SK-N-SH (cell line): Measurements from ENCODE around the gene CCDC40. TPM values are rescaled to one million over a fixed set of nuclear protein-coding genes. Genes with fewer than 3 reads are reported as not detected.

Source experiments
- CTCF ChIA-PET: fragments of 300-600, 350-600 bp; formaldehyde crosslinking; extraction: SDS; loops from one replicate; lab custom pipeline; 2021; lab: Yijun Ruan, JAX
- POLR2A ChIA-PET: fragments of 350-600 bp; sonication (Branson Sonifier 250); formaldehyde crosslinking; extraction: SDS; loops from one replicate; lab custom pipeline; 2020; ENCODE audit warnings: antibody characterized with exemption, inconsistent platforms; lab: Yijun Ruan, JAX
- DNase-seq: peaks from one replicate; pipeline ENCODE4 v3.0.0; 2012
- H2AFZ ChIP-seq: fragments of 200-600 bp; sonication (generic); 2 replicates; pipeline ENCODE4 v1.8.1; 2016; ENCODE audit warnings: antibody characterized with exemption, mild to moderate bottlenecking, low read depth
- H3F3A ChIP-seq: fragments of 200-600 bp; sonication (generic); replicated peaks from 2 replicates; pipeline ENCODE3; 2016; ENCODE audit warnings: antibody characterized with exemption, mild to moderate bottlenecking; ENCODE audit not compliant: insufficient read depth
- H3K27ac ChIP-seq, 2 experiments: fragments of 200-500 bp in 1 of 2; fragments of 200-600 bp in 1 of 2; sonication (Bioruptor generic) in 1 of 2; sonication (generic), shearing (Covaris generic) in 1 of 2; 2 replicates each; pipeline versions ENCODE4 v1.5.1 to v1.6.1; 2014 to 2016; ENCODE audit warnings: low read depth in 2 of 2, inconsistent platforms in 1 of 2, low read length in 1 of 2, mild to moderate bottlenecking in 1 of 2, mixed read lengths in 1 of 2
- H3K27me3 ChIP-seq: fragments of 200-600 bp; sonication (generic), shearing (Covaris generic); 2 replicates; pipeline ENCODE4 v1.6.1; 2016; ENCODE audit warnings: mixed run types; ENCODE audit not compliant: insufficient read depth
- H3K36me3 ChIP-seq, 2 experiments: fragments of 200-500 bp in 1 of 2; fragments of 200-600 bp in 1 of 2; sonication (Bioruptor generic) in 1 of 2; sonication (generic) in 1 of 2; replicated peaks in 1 of 2; 2 replicates each; pipeline versions ENCODE3 to v1.5.1; 2014 to 2016; ENCODE audit warnings: low read length in 1 of 2, mild to moderate bottlenecking in 1 of 2; ENCODE audit not compliant: insufficient read depth in 2 of 2, control insufficient read depth in 1 of 2
- H3K4me1 ChIP-seq, 2 experiments: fragments of 200-500 bp in 1 of 2; fragments of 200-600 bp in 1 of 2; sonication (Bioruptor generic) in 1 of 2; sonication (generic), shearing (Covaris generic) in 1 of 2; 2 replicates each; pipeline versions ENCODE4 v1.5.1 to v1.6.1; 2014 to 2016; ENCODE audit warnings: low read depth in 1 of 2, low read length in 1 of 2, mixed run types in 1 of 2; ENCODE audit not compliant: insufficient read depth in 2 of 2, control insufficient read depth in 1 of 2
- H3K4me2 ChIP-seq: fragments of 200-600 bp; sonication (generic), shearing (Covaris generic); 2 replicates; pipeline ENCODE4 v1.6.1; 2017; ENCODE audit warnings: mixed run types
- H3K4me3 ChIP-seq, 2 experiments: fragments of 200-500 bp in 1 of 2; fragments of 200-600 bp in 1 of 2; sonication (Bioruptor generic) in 1 of 2; sonication (generic), shearing (Covaris generic) in 1 of 2; 2 replicates each; pipeline versions ENCODE4 v1.5.1 to v1.8.1; 2014 to 2016; ENCODE audit warnings: low read depth in 2 of 2, inconsistent platforms in 1 of 2, low read length in 1 of 2, mild to moderate bottlenecking in 1 of 2, mixed read lengths in 1 of 2, moderate library complexity in 1 of 2
- H3K79me2 ChIP-seq: fragments of 200-600 bp; sonication (generic); 2 replicates; pipeline ENCODE4 v1.8.1; 2017; ENCODE audit warnings: mild to moderate bottlenecking; ENCODE audit not compliant: insufficient read depth
- H3K9ac ChIP-seq: fragments of 200-600 bp; sonication (generic); 2 replicates; pipeline ENCODE4 v1.6.1; 2017; ENCODE audit warnings: mixed run types
- H3K9me2 ChIP-seq: fragments of 200-600 bp; sonication (generic); 2 replicates; pipeline ENCODE4 v1.6.1; 2017; ENCODE audit warnings: mixed run types
- H3K9me3 ChIP-seq: fragments of 200-600 bp; sonication (generic); 2 replicates; pipeline ENCODE4 v1.6.1; 2017; ENCODE audit warnings: mixed run types, mild to moderate bottlenecking, moderate library complexity
- H4K20me1 ChIP-seq: fragments of 200-600 bp; sonication (generic); 2 replicates; pipeline ENCODE4 v1.6.1; 2017; ENCODE audit warnings: mild to moderate bottlenecking, mixed run types; ENCODE audit not compliant: insufficient read depth
- CHD2 ChIP-seq: fragments of 150-350 bp; IDR thresholded peaks from 2 replicates; pipeline ENCODE4 v1.6.1; 2018; ENCODE audit warnings: low read length; ENCODE audit not compliant: partially characterized antibody
- EP300 ChIP-seq, 2 experiments: IDR thresholded peaks; 2 replicates each; pipeline versions ENCODE4 v1.4.0 to v1.6.1; 2012; ENCODE audit warnings: borderline replicate concordance in 1 of 2, low read depth in 1 of 2, low read length in 1 of 2
- FOSL2 ChIP-seq: IDR thresholded peaks from 2 replicates; pipeline ENCODE4 v1.4.0; 2012; ENCODE audit warnings: low read depth, mild to moderate bottlenecking, moderate library complexity, borderline replicate concordance
- FOXM1 ChIP-seq: IDR thresholded peaks from 2 replicates; pipeline ENCODE4 v1.4.0; 2012; ENCODE audit warnings: low read depth, mild to moderate bottlenecking
- GABPA ChIP-seq: IDR thresholded peaks from 2 replicates; pipeline ENCODE4 v1.4.0; 2012; ENCODE audit warnings: low read depth, mild to moderate bottlenecking
- GATA2 ChIP-seq: sonication (generic); formaldehyde crosslinking; IDR thresholded peaks from 2 replicates; pipeline ENCODE4 v1.5.0; 2020; ENCODE audit warnings: mild to moderate bottlenecking, missing genetic modification reagents
- NRF1 ChIP-seq: IDR thresholded peaks from 2 replicates; pipeline ENCODE4 v1.6.1; 2012; ENCODE audit warnings: low read depth, mild to moderate bottlenecking, low read length
- POLR2AphosphoS5 ChIP-seq: IDR thresholded peaks from 2 replicates; pipeline ENCODE4 v1.6.1; 2012; ENCODE audit warnings: low read depth, low read length
- RAD21 ChIP-seq: IDR thresholded peaks from 2 replicates; pipeline ENCODE4 v1.6.1; 2012; ENCODE audit warnings: mild to moderate bottlenecking, low read length
- RCOR1 ChIP-seq: fragments of 150-350 bp; IDR thresholded peaks from 2 replicates; pipeline ENCODE4 v1.6.1; 2017; ENCODE audit warnings: antibody characterized with exemption, low read length
- RFX5 ChIP-seq: IDR thresholded peaks from 2 replicates; pipeline ENCODE4 v1.6.1; 2012; ENCODE audit warnings: mild to moderate bottlenecking, improper control_type of control experiment, low read length
- RXRA ChIP-seq: IDR thresholded peaks from 2 replicates; pipeline ENCODE4 v1.4.0; 2012; ENCODE audit warnings: low read depth, mild to moderate bottlenecking, borderline replicate concordance
- SMC3 ChIP-seq: IDR thresholded peaks from 2 replicates; pipeline ENCODE4 v1.6.1; 2012; ENCODE audit warnings: low read depth, low read length, improper control_type of control experiment
- TCF12 ChIP-seq: IDR thresholded peaks from 2 replicates; pipeline ENCODE4 v1.4.0; 2012
- TEAD4 ChIP-seq: IDR thresholded peaks from 2 replicates; pipeline ENCODE4 v1.4.0; 2012; ENCODE audit warnings: mild to moderate bottlenecking, borderline replicate concordance; ENCODE audit not compliant: insufficient read depth
- YY1 ChIP-seq: IDR thresholded peaks from 2 replicates; pipeline ENCODE4 v1.4.0; 2012; ENCODE audit warnings: low read depth, mild to moderate bottlenecking
- WGBS: methylation state at CpG from one replicate; pipeline ENCODE4 v1.1.6; 2017; ENCODE audit warnings: low lambda C conversion rate; 5-methylcytosine and 5-hydroxymethylcytosine counted together
- polyA plus RNA-seq, 3 experiments: library from polyadenylated mRNA; depleted of rRNA; stranded (reverse); fragments of >200 nt; gene quantifications; 2 replicates each; pipeline ENCODE4 v1.2.3, GENCODE V29; 2012
- TF ChIP-seq, protein P1 (sequence below): IDR thresholded peaks from 2 replicates; pipeline ENCODE4 v1.4.0; 2012; ENCODE audit warnings: low read depth, borderline replicate concordance

The CCDC40 gene
- polyA plus RNA-seq, 1 of the 3 experiments (the other 2 are of a cell fraction): 17.3 TPM

GRCh38 chr17:80109713-80110446, 73.4 kb downstream of the CCDC40 start (continued):
- TF ChIP-seq CHD2 (no peak), NRF1 (no peak), RCOR1 (no peak), YY1 (no peak), TCF12 (no peak)
- TF ChIP-seq, protein P1, sequence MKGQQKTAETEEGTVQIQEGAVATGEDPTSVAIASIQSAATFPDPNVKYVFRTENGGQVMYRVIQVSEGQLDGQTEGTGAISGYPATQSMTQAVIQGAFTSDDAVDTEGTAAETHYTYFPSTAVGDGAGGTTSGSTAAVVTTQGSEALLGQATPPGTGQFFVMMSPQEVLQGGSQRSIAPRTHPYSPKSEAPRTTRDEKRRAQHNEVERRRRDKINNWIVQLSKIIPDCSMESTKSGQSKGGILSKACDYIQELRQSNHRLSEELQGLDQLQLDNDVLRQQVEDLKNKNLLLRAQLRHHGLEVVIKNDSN: no peak
- TF ChIP-seq, all 33 proteins: peak for 0

GRCh38 chr17:80110447-80110812, 74.0 kb downstream of the CCDC40 start:
- Histone ChIP-seq H3K4me2 (no peak overlapping the region), H4K20me1 (no peaks in the 10 kb centered on the region), H3F3A (peaks cover 10% of the 10 kb centered on the region), H3K36me3 (peaks cover 0 to 12% of the 10 kb centered on the region in 2 experiments), H3K9me3 (no peaks in the 10 kb centered on the region), H3K27ac (no peak overlapping the region), H3K79me2 (no peaks in the 10 kb centered on the region), H3K27me3 (no peaks in the 10 kb centered on the region), H3K9me2 (no peaks in the 10 kb centered on the region), H3K4me3 (no peak overlapping the region), H2AFZ (no peak overlapping the region), H3K9ac (no peak overlapping the region), H3K4me1 (no peaks in the 10 kb centered on the region; a peak in 1 of 4 replicates)
- 82% methylated on average over 8 of the region's 9 CpGs for WGBS
- TF ChIP-seq CHD2 (no peak), RXRA (no peak), FOXM1 (no peak), RAD21 (no peak), GABPA (no peak)
- CTCF ChIA-PET: interaction anchor here (1.4 to 2.7 kb wide), 3 partner anchors 9 to 27 kb away, joined by 3 to 16 read pairs (median 8); partner anchors contain the start of gene GAA
- DNase-seq: no peak
- POLR2A ChIA-PET: no interaction called here

DNA sequence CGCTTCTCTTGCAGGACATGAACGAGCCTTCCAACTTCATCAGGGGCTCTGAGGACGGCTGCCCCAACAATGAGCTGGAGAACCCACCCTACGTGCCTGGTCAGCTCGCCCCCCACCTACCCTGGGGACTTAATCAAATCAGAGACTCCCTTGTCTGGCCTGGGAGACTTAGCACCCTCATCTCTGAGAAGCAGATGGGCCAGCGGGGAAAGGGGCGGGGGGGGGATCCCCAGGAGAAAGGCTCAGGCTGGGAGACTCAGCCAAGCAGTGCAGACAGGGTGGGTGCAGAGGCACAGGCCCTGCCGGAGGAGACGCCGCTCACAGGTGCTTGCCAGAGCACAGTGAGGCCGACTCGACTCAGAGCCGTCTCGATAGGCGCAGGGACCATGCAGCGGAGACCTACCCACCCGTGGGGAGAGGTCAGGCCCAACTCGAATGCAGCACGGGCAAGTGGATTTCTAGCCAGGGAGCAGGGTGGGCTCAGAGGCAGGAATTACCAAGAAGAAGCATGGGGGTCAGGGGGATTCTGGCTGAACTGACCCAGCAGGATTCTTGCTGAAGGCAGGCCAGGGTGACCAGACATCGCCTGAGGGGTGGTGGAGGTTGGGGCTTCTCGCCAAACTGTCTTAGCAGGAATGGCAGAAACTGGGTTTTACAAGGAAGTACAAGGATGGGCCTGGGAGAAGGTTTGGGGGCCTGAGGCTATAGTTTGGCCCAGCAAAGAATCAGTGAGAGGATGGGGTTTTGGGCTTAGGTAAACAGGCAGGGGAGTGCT, 74.7 kb downstream of the CCDC40 start:
- ChIA-PET CTCF (interaction anchor here (2.1 to 2.8 kb wide), 3 partner anchors 10 to 28 kb away, joined by 8 to 16 read pairs (median 13); partner anchors contain the start of gene GAA), POLR2A (no interaction called here)
- no peaks in the 10 kb centered on the region for H3K4me1 ChIP-seq
- peaks cover 10% of the 10 kb centered on the region for H3F3A ChIP-seq
- no peaks in the 10 kb centered on the region for H3K79me2 ChIP-seq
- TF ChIP-seq POLR2AphosphoS5 (no peak), TCF12 (no peak), NRF1 (no peak), RFX5 (no peak), TEAD4 (no peak), RCOR1 (no peak), SMC3 (no peak), EP300 (IDR thresholded peaks at IDR 0.05; ENCODE audit: borderline replicate concordance in 1 of 2, low read depth in 1 of 2, low read length in 1 of 2) (no peak), FOSL2 (no peak), GATA2 (CRISPR knock-in tag) (no peak)
- no peak overlapping the region for H3K4me2 ChIP-seq
- H3K27ac ChIP-seq: no peak overlapping the region
- H3K36me3 ChIP-seq: peaks cover 0 to 10% of the 10 kb centered on the region in 2 experiments
- no peak overlapping the region for H2AFZ ChIP-seq
- H4K20me1 ChIP-seq: no peaks in the 10 kb centered on the region
- no peaks in the 10 kb centered on the region for H3K27me3 ChIP-seq
- H3K9me2 ChIP-seq: no peaks in the 10 kb centered on the region
- 91% methylated on average over 21 of the region's 21 CpGs for WGBS
- no peak overlapping the region for H3K4me3 ChIP-seq
- H3K9ac ChIP-seq: no peak overlapping the region
- DNase-seq: peak; percentile 30
- H3K9me3 ChIP-seq: no peaks in the 10 kb centered on the region
